Astrocyte (in vitro differentiated cells and primary cell): ENCODE measurements around the gene FGFBP1. TPM values are rescaled to one million over a fixed set of nuclear protein-coding genes. Genes with fewer than 3 reads are reported as not detected.

ENCODE experiments used
- DNase-seq: peaks from one replicate; pipeline ENCODE4 v3.0.0-alpha.2; 2010; ENCODE audit warnings: low read depth
- FAIRE-seq: peaks from 2 replicates; lab custom pipeline; 2011; peaks lifted over from hg19 to GRCh38; lab: Jason Lieb, UNC
- H2AFZ ChIP-seq: 2 replicates; pipeline ENCODE4 v1.6.0; 2012; ENCODE audit warnings: low read depth, low read length, inconsistent platforms
- H3K27ac ChIP-seq: 2 replicates; pipeline ENCODE4 v1.5.1; 2011; ENCODE audit warnings: low read depth, low read length, inconsistent platforms
- H3K27me3 ChIP-seq: 2 replicates; pipeline ENCODE4 v1.6.0; 2011; ENCODE audit warnings: low read length, inconsistent platforms; ENCODE audit not compliant: insufficient read depth
- H3K36me3 ChIP-seq: 2 replicates; pipeline ENCODE4 v1.5.1; 2011; ENCODE audit warnings: low read length, inconsistent platforms; ENCODE audit not compliant: insufficient read depth
- H3K4me1 ChIP-seq: 2 replicates; pipeline ENCODE4 v1.5.1; 2011; ENCODE audit warnings: low read length, inconsistent platforms; ENCODE audit not compliant: insufficient read depth
- H3K4me2 ChIP-seq: 2 replicates; pipeline ENCODE4 v1.6.0; 2012; ENCODE audit warnings: low read length, inconsistent platforms
- H3K4me3 ChIP-seq: 2 replicates; pipeline ENCODE4 v1.5.1; 2011; ENCODE audit warnings: low read depth, mild to moderate bottlenecking, low read length, inconsistent platforms; ENCODE audit not compliant: insufficient read depth
- H3K79me2 ChIP-seq: 2 replicates; pipeline ENCODE4 v1.6.0; 2012; ENCODE audit warnings: mild to moderate bottlenecking, low read length, inconsistent platforms; ENCODE audit not compliant: insufficient read depth
- H3K9ac ChIP-seq: 2 replicates; pipeline ENCODE4 v1.6.0; 2012; ENCODE audit warnings: mild to moderate bottlenecking, low read length, inconsistent platforms
- H3K9me3 ChIP-seq: 2 replicates; pipeline ENCODE4 v1.5.1; 2012; ENCODE audit warnings: low read depth, mild to moderate bottlenecking, low read length, inconsistent platforms; ENCODE audit not compliant: insufficient read depth
- H4K20me1 ChIP-seq: 2 replicates; pipeline ENCODE4 v1.6.0; 2012; ENCODE audit warnings: low read length, inconsistent platforms; ENCODE audit not compliant: insufficient read depth
- H3K27ac Mint-ChIP-seq: one replicate; pipeline ENCODE4 v1.8.0; 2021; ENCODE audit warnings: mild to moderate bottlenecking, mixed read lengths; ENCODE audit not compliant: unreplicated experiment
- H3K27me3 Mint-ChIP-seq: one replicate; pipeline ENCODE4 v1.8.0; 2021; ENCODE audit warnings: low read depth, mixed read lengths; ENCODE audit not compliant: unreplicated experiment
- H3K36me3 Mint-ChIP-seq: one replicate; pipeline ENCODE4 v1.8.0; 2021; ENCODE audit warnings: low read depth, mixed read lengths; ENCODE audit not compliant: unreplicated experiment
- H3K4me1 Mint-ChIP-seq: one replicate; pipeline ENCODE4 v1.8.0; 2021; ENCODE audit warnings: low read depth, mixed read lengths; ENCODE audit not compliant: unreplicated experiment
- H3K4me3 Mint-ChIP-seq: one replicate; pipeline ENCODE4 v1.8.0; 2021; ENCODE audit warnings: mild to moderate bottlenecking, moderate library complexity, mixed read lengths; ENCODE audit not compliant: unreplicated experiment
- H3K9me3 Mint-ChIP-seq: one replicate; pipeline ENCODE4 v1.8.0; 2021; ENCODE audit warnings: mild to moderate bottlenecking, mixed read lengths; ENCODE audit not compliant: unreplicated experiment
- EZH2 ChIP-seq: IDR thresholded peaks from 2 replicates; pipeline ENCODE4 v1.6.1; 2012; ENCODE audit warnings: mild to moderate bottlenecking, low read length, inconsistent platforms; ENCODE audit not compliant: insufficient read depth
- total RNA-seq: library from RNA; stranded (reverse); gene quantifications from 2 replicates; pipeline ENCODE4 v1.2.1, GENCODE V29; 2021
- TF ChIP-seq, protein P1 (sequence below): IDR thresholded peaks from 2 replicates; pipeline ENCODE4 v1.5.1; 2011; ENCODE audit warnings: low read depth, mild to moderate bottlenecking, inconsistent platforms, low read length, moderate library complexity; ENCODE audit not compliant: insufficient read depth

The FGFBP1 gene
- total RNA-seq, 1 donor from 2014 or later: not detected

GRCh38 chr4:15963001-15963451 lies 24.5 kb upstream of the FGFBP1 start, which contains the start of gene FGFBP2:
TSS of gene FGFBP2 (minus strand) at chr4:15963175. CDS start at chr4:15963129, 46 bp downstream.
- no peaks in the 10 kb centered on the region for H4K20me1 ChIP-seq
- no peak within 1 kb of the TSS for H3K4me2 ChIP-seq
- H3K36me3 Mint-ChIP-seq: peaks cover 2% of the 10 kb centered on the region
- TF ChIP-seq, protein P1, sequence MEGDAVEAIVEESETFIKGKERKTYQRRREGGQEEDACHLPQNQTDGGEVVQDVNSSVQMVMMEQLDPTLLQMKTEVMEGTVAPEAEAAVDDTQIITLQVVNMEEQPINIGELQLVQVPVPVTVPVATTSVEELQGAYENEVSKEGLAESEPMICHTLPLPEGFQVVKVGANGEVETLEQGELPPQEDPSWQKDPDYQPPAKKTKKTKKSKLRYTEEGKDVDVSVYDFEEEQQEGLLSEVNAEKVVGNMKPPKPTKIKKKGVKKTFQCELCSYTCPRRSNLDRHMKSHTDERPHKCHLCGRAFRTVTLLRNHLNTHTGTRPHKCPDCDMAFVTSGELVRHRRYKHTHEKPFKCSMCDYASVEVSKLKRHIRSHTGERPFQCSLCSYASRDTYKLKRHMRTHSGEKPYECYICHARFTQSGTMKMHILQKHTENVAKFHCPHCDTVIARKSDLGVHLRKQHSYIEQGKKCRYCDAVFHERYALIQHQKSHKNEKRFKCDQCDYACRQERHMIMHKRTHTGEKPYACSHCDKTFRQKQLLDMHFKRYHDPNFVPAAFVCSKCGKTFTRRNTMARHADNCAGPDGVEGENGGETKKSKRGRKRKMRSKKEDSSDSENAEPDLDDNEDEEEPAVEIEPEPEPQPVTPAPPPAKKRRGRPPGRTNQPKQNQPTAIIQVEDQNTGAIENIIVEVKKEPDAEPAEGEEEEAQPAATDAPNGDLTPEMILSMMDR: peak; percentile 52
- no peak for TF ChIP-seq EZH2
- H3K9me3 Mint-ChIP-seq: peaks cover 3% of the 10 kb centered on the region
- peaks cover 4% of the 10 kb centered on the region for H3K4me1 Mint-ChIP-seq
- DNase-seq (peak; percentile 31), FAIRE-seq (no peak)
- H3K4me3 ChIP-seq: no peak within 1 kb of the TSS
- no peaks in the 10 kb centered on the region for H3K27me3 Mint-ChIP-seq
- no peak within 1 kb of the TSS for H3K4me3 Mint-ChIP-seq
- H3K27ac Mint-ChIP-seq: peak within 1 kb of the TSS; percentile 83
- no peaks in the 10 kb centered on the region for H3K4me1 ChIP-seq
- H3K27ac ChIP-seq: no peak within 1 kb of the TSS
- H3K79me2 ChIP-seq: no peaks in the 10 kb centered on the region
- H3K9ac ChIP-seq: no peak within 1 kb of the TSS
- H3K36me3 ChIP-seq: no peaks in the 10 kb centered on the region
- H2AFZ ChIP-seq: no peak within 1 kb of the TSS
- H3K9me3 ChIP-seq: no peaks in the 10 kb centered on the region
- peaks cover 2% of the 10 kb centered on the region for H3K27me3 ChIP-seq

GRCh38 chr4:15961781-15962510 lies 23.4 kb upstream of the FGFBP1 start:
- no peak for FAIRE-seq
- TF ChIP-seq, protein P1: no peak
- TF ChIP-seq EZH2: no peak
- Mint-ChIP-seq H3K4me1 (peaks cover 4% of the 10 kb centered on the region), H3K4me3 (no peak overlapping the region), H3K27ac (no peak overlapping the region), H3K9me3 (peaks cover 3% of the 10 kb centered on the region), H3K36me3 (no peaks in the 10 kb centered on the region), H3K27me3 (no peaks in the 10 kb centered on the region)
- Histone ChIP-seq H3K79me2 (no peaks in the 10 kb centered on the region), H3K4me2 (no peak overlapping the region), H3K4me1 (no peaks in the 10 kb centered on the region), H3K27ac (no peak overlapping the region), H3K36me3 (no peaks in the 10 kb centered on the region), H3K9ac (no peak overlapping the region), H3K9me3 (no peaks in the 10 kb centered on the region), H3K27me3 (peaks cover 2% of the 10 kb centered on the region), H4K20me1 (no peaks in the 10 kb centered on the region), H2AFZ (no peak overlapping the region), H3K4me3 (no peak overlapping the region)
- no peak for DNase-seq

- FAIRE-seq: no peak
These were observed 20.0 kb upstream of the FGFBP1 start for GRCh38 chr4:15958562-15958961.

More at GRCh38 chr4:15958562-15958961, 20.0 kb upstream of the FGFBP1 start:
- no peak for DNase-seq
- no peaks in the 10 kb centered on the region for H3K36me3 ChIP-seq
- peaks cover 4% of the 10 kb centered on the region for H3K9me3 Mint-ChIP-seq
- no peaks in the 10 kb centered on the region for H3K27me3 ChIP-seq
- no peaks in the 10 kb centered on the region for H3K36me3 Mint-ChIP-seq
- H3K4me3 ChIP-seq: no peak overlapping the region
- TF ChIP-seq, protein P1: no peak
- TF ChIP-seq EZH2: no peak
- H3K27ac Mint-ChIP-seq: no peak overlapping the region
- no peaks in the 10 kb centered on the region for H4K20me1 ChIP-seq
- H3K4me3 Mint-ChIP-seq: no peak overlapping the region
- no peak overlapping the region for H3K9ac ChIP-seq
- H3K4me2 ChIP-seq: no peak overlapping the region
- H3K27me3 Mint-ChIP-seq: no peaks in the 10 kb centered on the region
- H2AFZ ChIP-seq: no peak overlapping the region
- H3K4me1 Mint-ChIP-seq: peaks cover 4% of the 10 kb centered on the region
- no peaks in the 10 kb centered on the region for H3K9me3 ChIP-seq
- no peaks in the 10 kb centered on the region for H3K79me2 ChIP-seq
- H3K27ac ChIP-seq: no peak overlapping the region
- no peaks in the 10 kb centered on the region for H3K4me1 ChIP-seq
